Cardiac muscle cell (in vitro differentiated cells and primary cell): Measurements from ENCODE around the gene ING3. TPM values are rescaled to one million over a fixed set of nuclear protein-coding genes. Genes with fewer than 3 reads are reported as not detected.

ENCODE experiments used
- DNase-seq, 2 donors: peaks; one replicate each; pipeline versions ENCODE4 v3.0.0 to v3.0.0-alpha.2; 2010 to 2017; ENCODE audit warnings: low read depth in 1 of 2, low spot score in 1 of 2
- H3K27ac ChIP-seq: fragments of 200-600 bp; sonication (generic); 2 replicates; pipeline ENCODE4 v1.5.1; 2016
- H3K27me3 ChIP-seq: fragments of 200-600 bp; sonication (generic); 2 replicates; pipeline ENCODE4 v1.6.0; 2016; ENCODE audit warnings: control low read depth
- H3K36me3 ChIP-seq: fragments of 200-600 bp; sonication (generic); 2 replicates; pipeline ENCODE4 v1.5.1; 2016; ENCODE audit warnings: control low read depth
- H3K4me1 ChIP-seq: fragments of 200-600 bp; sonication (generic); 2 replicates; pipeline ENCODE4 v1.8.1; 2017; ENCODE audit warnings: low read depth, mild to moderate bottlenecking, mixed run types
- H3K4me3 ChIP-seq: fragments of 200-600 bp; sonication (generic); 2 replicates; pipeline ENCODE4 v1.5.1; 2016; ENCODE audit warnings: mild to moderate bottlenecking
- H3K9me3 ChIP-seq: fragments of 200-600 bp; sonication (generic); 2 replicates; pipeline ENCODE4 v1.5.1; 2017; ENCODE audit warnings: low read depth, mild to moderate bottlenecking, control low read depth
- CTCF ChIP-seq: IDR thresholded peaks from 2 replicates; pipeline ENCODE4 v1.5.1; 2012; ENCODE audit warnings: low read depth, mild to moderate bottlenecking, low read length
- polyA plus RNA-seq: library from polyadenylated mRNA; unstranded; fragments of >200 nt; fragmentation: Nextera tagmentation; extraction: Ambion mirVana; gene quantifications from 2 replicates; pipeline ENCODE4 v1.2.1, GENCODE V29; 2016
- total RNA-seq: library from RNA; depleted of rRNA; stranded (reverse); fragments of >200 nt; gene quantifications from 2 replicates; pipeline ENCODE4 v1.2.3, GENCODE V29; 2016

The ING3 gene
- total and polyA plus RNA-seq, 2 experiments from 2014 or later = 10.7 to 18.4 TPM

- no peaks in the 10 kb centered on the region for H3K36me3 ChIP-seq
- no peak overlapping the region for H3K4me3 ChIP-seq
- no peaks in the 10 kb centered on the region for H3K9me3 ChIP-seq
- no peaks in the 10 kb centered on the region for H3K27me3 ChIP-seq
- H3K4me1 ChIP-seq = no peaks in the 10 kb centered on the region
- TF ChIP-seq CTCF = no peak
- DNase-seq = no peak
- no peak overlapping the region for H3K27ac ChIP-seq
These were observed 23.0 kb upstream of the ING3 start for GRCh38 chr7:120927454-120928103.

- no peak overlapping the region for H3K4me3 ChIP-seq
- no peaks in the 10 kb centered on the region for H3K9me3 ChIP-seq
- H3K27ac ChIP-seq = no peak overlapping the region
- no peak for TF ChIP-seq CTCF
- DNase-seq = peak in 1 of 2 donors; percentile 14
- no peaks in the 10 kb centered on the region for H3K36me3 ChIP-seq
- no peaks in the 10 kb centered on the region for H3K4me1 ChIP-seq
- no peaks in the 10 kb centered on the region for H3K27me3 ChIP-seq
These were observed 19.3 kb upstream of the ING3 start for GRCh38 chr7:120931243-120931642.

- H3K27me3 ChIP-seq = no peaks in the 10 kb centered on the region
- no peak overlapping the region for H3K27ac ChIP-seq
- H3K36me3 ChIP-seq = no peaks in the 10 kb centered on the region
- no peak for TF ChIP-seq CTCF
- H3K9me3 ChIP-seq = no peaks in the 10 kb centered on the region
- H3K4me3 ChIP-seq = no peak overlapping the region
- no peaks in the 10 kb centered on the region for H3K4me1 ChIP-seq
- DNase-seq = no peak
These were observed 17.1 kb upstream of the ING3 start for GRCh38 chr7:120933475-120933874.

GRCh38 chr7:120939345-120939744 is 11.2 kb upstream of the ING3 start:
- no peak for DNase-seq
- no peaks in the 10 kb centered on the region for H3K9me3 ChIP-seq
- no peak overlapping the region for H3K27ac ChIP-seq
- no peaks in the 10 kb centered on the region for H3K27me3 ChIP-seq
- H3K4me1 ChIP-seq = no peaks in the 10 kb centered on the region
- no peaks in the 10 kb centered on the region for H3K36me3 ChIP-seq
- no peak overlapping the region for H3K4me3 ChIP-seq
- TF ChIP-seq CTCF = no peak

- H3K9me3 ChIP-seq = no peaks in the 10 kb centered on the region
- H3K4me1 ChIP-seq = no peaks in the 10 kb centered on the region
- H3K27ac ChIP-seq = no peak overlapping the region
- no peaks in the 10 kb centered on the region for H3K36me3 ChIP-seq
- TF ChIP-seq CTCF = peak; percentile 24
- H3K27me3 ChIP-seq = no peaks in the 10 kb centered on the region
- DNase-seq = peak in 1 of 2 donors; percentile 14
- H3K4me3 ChIP-seq = no peak overlapping the region
These were observed 9.5 kb upstream of the ING3 start for GRCh38 chr7:120941064-120941463.
